Measurements from ENCODE around the gene KLC1. TPM values are rescaled to one million over a fixed set of nuclear protein-coding genes. Genes with fewer than 3 reads are reported as not detected.

The KLC1 gene
- total RNA-seq, 1 experiment from 2014 or later, result 121 TPM

GRCh38 chr14:103627073-103628025 lies 1.7 kb upstream of the KLC1 start:
- Histone ChIP-seq H3K9me2 (ENCODE audit: insufficient read depth) (no peaks in the 10 kb centered on the region), H3K27ac (ENCODE audit: low read depth, low read length) (peak overlapping the region; percentile 85), H2AFZ (ENCODE audit: low read depth, low read length, poor library complexity, severe bottlenecking) (no peak overlapping the region), H3K4me2 (ENCODE audit: low read length) (peak overlapping the region; percentile 99), H3K79me2 (ENCODE audit: insufficient read depth, low read length) (peaks cover 34% of the 10 kb centered on the region), H3K4me1 (ENCODE audit: control insufficient read depth in 1 of 2, insufficient read depth in 2 of 2, low read length in 2 of 2) (peaks cover 35 to 66% of the 10 kb centered on the region in 2 experiments), H3K9me3 (ENCODE audit: control insufficient read depth in 1 of 2, insufficient read depth in 1 of 2, low read depth in 1 of 2, low read length in 2 of 2) (no peaks in the 10 kb centered on the region), H3K36me3 (ENCODE audit: control insufficient read depth in 1 of 2, insufficient read depth in 2 of 2, low read length in 2 of 2) (no peaks in the 10 kb centered on the region), H3K9ac (ENCODE audit: low read length) (peak overlapping the region; percentile 95), H4K20me1 (ENCODE audit: insufficient read depth) (peaks cover 14% of the 10 kb centered on the region; the same call in 1 of the 2 replicates), H3K27me3 (ENCODE audit: insufficient read depth, low read length) (no peaks in the 10 kb centered on the region), H3K4me3 (replicated peaks in 1 of 2; ENCODE audit: low read depth in 1 of 2, low read length in 2 of 2) (peak overlapping the region in 1 of 2 experiments; percentile 67; a peak in 3 of 4 replicates)
- no peak for DNase-seq (ENCODE audit: low read depth, low spot score)
- intact Hi-C loops (cut with micrococcal nuclease), result no loop called here
- ChIA-PET RAD21 (ENCODE audit: low non-redundant PET in 1 of 2, low total read pairs in 2 of 2, uncharacterized antibody in 2 of 2, unreplicated experiment in 2 of 2) (interaction anchor here in 1 of 2 experiments (0.6 kb wide), 1 partner anchor 9 kb away, joined by 4 read pairs; no protein-coding TSS in a partner anchor), POLR2A (interaction anchor here (0.7 kb wide), 1 partner anchor 40 kb away, joined by 3 read pairs; no protein-coding TSS in a partner anchor), CTCF (no interaction called here)
- TF ChIP-seq JUND (IDR thresholded peaks at IDR 0.05) (no peak), SP1 (IDR thresholded peaks at IDR 0.05; ENCODE audit: low read depth) (no peak), SIN3A (IDR thresholded peaks at IDR 0.05; ENCODE audit: low read depth) (no peak), EGR1 (IDR thresholded peaks at IDR 0.05; ENCODE audit: low read depth) (no peak), YY1 (IDR thresholded peaks at IDR 0.05; ENCODE audit: extremely low read depth, insufficient replicate concordance, low read depth, low read length) (no peak), CTCF (IDR thresholded peaks at IDR 0.05 in 2 of 3, conservative IDR thresholded peaks at IDR 0.05 in 1 of 3; ENCODE audit: borderline replicate concordance in 1 of 3, insufficient read depth in 1 of 3, low read depth in 2 of 3, low read length in 2 of 3) (no peak), RAD21 (IDR thresholded peaks at IDR 0.05; ENCODE audit: low read depth) (no peak), TCF7L2 (IDR thresholded peaks at IDR 0.05; ENCODE audit: borderline replicate concordance, extremely low read depth, insufficient read depth, insufficient read length) (no peak)
- no TSS peak for BruUV-seq (replicated peaks)
- ATAC-seq, result no peak

All from HCT116 (cell line).